Measurements from ENCODE around the gene TRABD2A. TPM values are rescaled to one million over a fixed set of nuclear protein-coding genes. Genes with fewer than 3 reads are reported as not detected.
A peak's percentile ranks its signal among the peaks of the same experiment; 100 is the strongest.

Gene TRABD2A
- total and polyA plus RNA-seq, 2 of the 13 experiments (the other 11 are each of a cell fraction or from before 2014, with no cell fraction given), result 0.15 TPM; not detected in 1

GRCh38 chr2:84919885-84920580 lies 39.1 kb upstream of the TRABD2A start (continued):
- no peak for TF ChIP-seq HIC2 (CRISPR knock-in tag; IDR thresholded peaks at IDR 0.05; ENCODE audit: low read depth)
- no peak for TF ChIP-seq KLF12 (CRISPR knock-in tag; IDR thresholded peaks at IDR 0.05; ENCODE audit: borderline replicate concordance)
- TF ChIP-seq MAF1 (CRISPR knock-in tag; IDR thresholded peaks at IDR 0.05; ENCODE audit: borderline replicate concordance), result no peak
- no peak for TF ChIP-seq ZNF720 (CRISPR knock-in tag; IDR thresholded peaks at IDR 0.05)
- no peak for TF ChIP-seq ZNF546 (CRISPR knock-in tag; conservative IDR thresholded peaks at IDR 0.05)
- peak; percentile 88 for TF ChIP-seq ZNF7 (CRISPR knock-in tag; IDR thresholded peaks at IDR 0.05)
- peak; percentile 47; the same call in 1 of the 2 replicates for TF ChIP-seq RBFOX2 (IDR thresholded peaks at IDR 0.05; ENCODE audit: low read depth, low read length)
- TF ChIP-seq ZNF672 (CRISPR knock-in tag; IDR thresholded peaks at IDR 0.05), result no peak
- no peak for TF ChIP-seq HINFP (CRISPR knock-in tag; IDR thresholded peaks at IDR 0.05; ENCODE audit: low read depth)
- TF ChIP-seq BATF2 (CRISPR knock-in tag; IDR thresholded peaks at IDR 0.05), result no peak
- no peak for TF ChIP-seq ZNF549 (CRISPR knock-in tag; IDR thresholded peaks at IDR 0.05)
- TF ChIP-seq CREBL2 (CRISPR knock-in tag; IDR thresholded peaks at IDR 0.05; ENCODE audit: borderline replicate concordance), result no peak
- TF ChIP-seq ZNF572 (CRISPR knock-in tag; IDR thresholded peaks at IDR 0.05), result no peak
- no peak for TF ChIP-seq ZFP62 (CRISPR knock-in tag; IDR thresholded peaks at IDR 0.05)
- TF ChIP-seq ZNF709 (CRISPR knock-in tag; IDR thresholded peaks at IDR 0.05), result no peak; the same call in 1 of the 2 replicates
- no peak for TF ChIP-seq ADNP (CRISPR knock-in tag; IDR thresholded peaks at IDR 0.05)
- TF ChIP-seq ZNF724P (CRISPR knock-in tag; IDR thresholded peaks at IDR 0.05; ENCODE audit: borderline replicate concordance), result no peak
- TF ChIP-seq NRL (CRISPR knock-in tag; IDR thresholded peaks at IDR 0.05; ENCODE audit: borderline replicate concordance), result no peak
- TF ChIP-seq NR1H2 (CRISPR knock-in tag; IDR thresholded peaks at IDR 0.05; ENCODE audit: borderline replicate concordance, low read depth), result no peak
- TF ChIP-seq MLLT10 (CRISPR knock-in tag; IDR thresholded peaks at IDR 0.05), result no peak
- TF ChIP-seq PCBP1 (IDR thresholded peaks at IDR 0.05; ENCODE audit: borderline replicate concordance, low read depth, low read length), result no peak
- TF ChIP-seq SALL2 (CRISPR knock-in tag; IDR thresholded peaks at IDR 0.05), result no peak
- TF ChIP-seq E2F2 (CRISPR knock-in tag; IDR thresholded peaks at IDR 0.05; ENCODE audit: borderline replicate concordance), result no peak
- TF ChIP-seq ZNF296 (CRISPR knock-in tag; conservative IDR thresholded peaks at IDR 0.05), result no peak
- no peak for TF ChIP-seq KAT7 (CRISPR knock-in tag; IDR thresholded peaks at IDR 0.05; ENCODE audit: borderline replicate concordance)
- TF ChIP-seq SSRP1 (CRISPR knock-in tag; IDR thresholded peaks at IDR 0.05), result no peak
- peak; percentile 46; the same call in 1 of the 2 replicates for TF ChIP-seq ZNF24 (IDR thresholded peaks at IDR 0.05)
